ENCODE data around the gene CPSF4.

Gene CPSF4

GRCh38 chr7:99398891-99399445 lies 39.8 kb upstream of the CPSF4 start:
- no peaks in the 10 kb centered on the region for H3K27me3 ChIP-seq (ENCODE audit: control insufficient read depth, insufficient read depth, low read length)
- H3K4me3 ChIP-seq (ENCODE audit: low read length), result no peak overlapping the region
- no peaks in the 10 kb centered on the region for H3K4me1 ChIP-seq (ENCODE audit: control insufficient read depth, insufficient read depth, low read length)
- no peak overlapping the region for H3K9ac ChIP-seq (ENCODE audit: low read length)
- H3K36me3 ChIP-seq (ENCODE audit: control insufficient read depth, insufficient read depth, low read length), result peaks cover 57% of the 10 kb centered on the region
- no peak overlapping the region for H3K27ac ChIP-seq (ENCODE audit: low read depth, low read length)

GRCh38 chr7:99399597-99399996 lies 39.1 kb upstream of the CPSF4 start:
- no peak overlapping the region for H3K9ac ChIP-seq (ENCODE audit: low read length)
- peaks cover 57% of the 10 kb centered on the region for H3K36me3 ChIP-seq (ENCODE audit: control insufficient read depth, insufficient read depth, low read length)
- H3K27ac ChIP-seq (ENCODE audit: low read depth, low read length), result no peak overlapping the region
- peaks cover 3% of the 10 kb centered on the region for H3K4me1 ChIP-seq (ENCODE audit: control insufficient read depth, insufficient read depth, low read length)
- no peaks in the 10 kb centered on the region for H3K27me3 ChIP-seq (ENCODE audit: control insufficient read depth, insufficient read depth, low read length)
- no peak overlapping the region for H3K4me3 ChIP-seq (ENCODE audit: low read length)

GRCh38 chr7:99402854-99403253 lies 35.9 kb upstream of the CPSF4 start:
- Histone ChIP-seq H3K9ac (ENCODE audit: low read length) (no peak overlapping the region), H3K4me3 (ENCODE audit: low read length) (no peak overlapping the region), H3K27ac (ENCODE audit: low read depth, low read length) (no peak overlapping the region), H3K27me3 (ENCODE audit: control insufficient read depth, insufficient read depth, low read length) (no peaks in the 10 kb centered on the region), H3K4me1 (ENCODE audit: control insufficient read depth, insufficient read depth, low read length) (peaks cover 21% of the 10 kb centered on the region), H3K36me3 (ENCODE audit: control insufficient read depth, insufficient read depth, low read length) (peaks cover 43% of the 10 kb centered on the region)

GRCh38 chr7:99403764-99404163 lies 35.0 kb upstream of the CPSF4 start:
- Histone ChIP-seq H3K27me3 (ENCODE audit: control insufficient read depth, insufficient read depth, low read length) (no peaks in the 10 kb centered on the region), H3K36me3 (ENCODE audit: control insufficient read depth, insufficient read depth, low read length) (peaks cover 39% of the 10 kb centered on the region), H3K4me1 (ENCODE audit: control insufficient read depth, insufficient read depth, low read length) (peaks cover 21% of the 10 kb centered on the region), H3K9ac (ENCODE audit: low read length) (no peak overlapping the region), H3K4me3 (ENCODE audit: low read length) (no peak overlapping the region), H3K27ac (ENCODE audit: low read depth, low read length) (no peak overlapping the region)

GRCh38 chr7:99404235-99404976 lies 34.3 kb upstream of the CPSF4 start:
- Histone ChIP-seq H3K4me3 (ENCODE audit: low read length) (no peak overlapping the region), H3K27me3 (ENCODE audit: control insufficient read depth, insufficient read depth, low read length) (no peaks in the 10 kb centered on the region), H3K4me1 (ENCODE audit: control insufficient read depth, insufficient read depth, low read length) (peaks cover 21% of the 10 kb centered on the region), H3K9ac (ENCODE audit: low read length) (no peak overlapping the region), H3K36me3 (ENCODE audit: control insufficient read depth, insufficient read depth, low read length) (peaks cover 36% of the 10 kb centered on the region), H3K27ac (ENCODE audit: low read depth, low read length) (no peak overlapping the region)

GRCh38 chr7:99404977-99405320 lies 33.8 kb upstream of the CPSF4 start:
- Histone ChIP-seq H3K4me3 (ENCODE audit: low read length) (no peak overlapping the region), H3K4me1 (ENCODE audit: control insufficient read depth, insufficient read depth, low read length) (peaks cover 24% of the 10 kb centered on the region), H3K27ac (ENCODE audit: low read depth, low read length) (no peak overlapping the region), H3K9ac (ENCODE audit: low read length) (no peak overlapping the region), H3K27me3 (ENCODE audit: control insufficient read depth, insufficient read depth, low read length) (no peaks in the 10 kb centered on the region), H3K36me3 (ENCODE audit: control insufficient read depth, insufficient read depth, low read length) (peaks cover 30% of the 10 kb centered on the region)

- Histone ChIP-seq H3K27me3 (ENCODE audit: control insufficient read depth, insufficient read depth, low read length) (no peaks in the 10 kb centered on the region), H3K9ac (ENCODE audit: low read length) (no peak overlapping the region), H3K4me3 (ENCODE audit: low read length) (no peak overlapping the region), H3K4me1 (ENCODE audit: control insufficient read depth, insufficient read depth, low read length) (peaks cover 24% of the 10 kb centered on the region), H3K27ac (ENCODE audit: low read depth, low read length) (no peak overlapping the region), H3K36me3 (ENCODE audit: control insufficient read depth, insufficient read depth, low read length) (peaks cover 30% of the 10 kb centered on the region)
Observed at GRCh38 chr7:99406557-99406956, 32.2 kb upstream of the CPSF4 start.

GRCh38 chr7:99407872-99408378 lies 30.8 kb upstream of the CPSF4 start:
- no peaks in the 10 kb centered on the region for H3K27me3 ChIP-seq (ENCODE audit: control insufficient read depth, insufficient read depth, low read length)
- H3K4me3 ChIP-seq (ENCODE audit: low read length), result peak overlapping the region; percentile 97
- H3K4me1 ChIP-seq (ENCODE audit: control insufficient read depth, insufficient read depth, low read length), result peaks cover 24% of the 10 kb centered on the region
- H3K9ac ChIP-seq (ENCODE audit: low read length), result peak overlapping the region; percentile 97
- H3K36me3 ChIP-seq (ENCODE audit: control insufficient read depth, insufficient read depth, low read length), result peaks cover 25% of the 10 kb centered on the region
- H3K27ac ChIP-seq (ENCODE audit: low read depth, low read length), result peak overlapping the region; percentile 100

- Histone ChIP-seq H3K4me3 (ENCODE audit: low read length) (peak within 1 kb of the TSS; percentile 97), H3K9ac (ENCODE audit: low read length) (peak within 1 kb of the TSS; percentile 97), H3K27me3 (ENCODE audit: control insufficient read depth, insufficient read depth, low read length) (no peaks in the 10 kb centered on the region), H3K27ac (ENCODE audit: low read depth, low read length) (peak within 1 kb of the TSS; percentile 100), H3K36me3 (ENCODE audit: control insufficient read depth, insufficient read depth, low read length) (peaks cover 25% of the 10 kb centered on the region), H3K4me1 (ENCODE audit: control insufficient read depth, insufficient read depth, low read length) (peaks cover 24% of the 10 kb centered on the region)
Observed at GRCh38 chr7:99408379-99409191, 30.2 kb upstream of the CPSF4 start, which contains the start of the genes BUD31 and PDAP1. Gene BUD31, plus strand, starts transcription at chr7:99408969. Its CDS starts 2,124 bp downstream, at chr7:99411093. Gene PDAP1, minus strand, starts transcription at chr7:99408597. Its CDS starts 49 bp downstream, at chr7:99408548.

- Histone ChIP-seq H3K4me1 (ENCODE audit: control insufficient read depth, insufficient read depth, low read length) (peaks cover 24% of the 10 kb centered on the region), H3K4me3 (ENCODE audit: low read length) (peak overlapping the region; percentile 97), H3K27ac (ENCODE audit: low read depth, low read length) (peak overlapping the region; percentile 100), H3K36me3 (ENCODE audit: control insufficient read depth, insufficient read depth, low read length) (peaks cover 20% of the 10 kb centered on the region), H3K9ac (ENCODE audit: low read length) (peak overlapping the region; percentile 89), H3K27me3 (ENCODE audit: control insufficient read depth, insufficient read depth, low read length) (no peaks in the 10 kb centered on the region)
Observed at GRCh38 chr7:99409192-99409572, 29.6 kb upstream of the CPSF4 start.

- peak overlapping the region; percentile 100 for H3K27ac ChIP-seq (ENCODE audit: low read depth, low read length)
- peaks cover 17% of the 10 kb centered on the region for H3K36me3 ChIP-seq (ENCODE audit: control insufficient read depth, insufficient read depth, low read length)
- peak overlapping the region; percentile 97 for H3K4me3 ChIP-seq (ENCODE audit: low read length)
- no peak overlapping the region for H3K9ac ChIP-seq (ENCODE audit: low read length)
- no peaks in the 10 kb centered on the region for H3K27me3 ChIP-seq (ENCODE audit: control insufficient read depth, insufficient read depth, low read length)
- peaks cover 19% of the 10 kb centered on the region for H3K4me1 ChIP-seq (ENCODE audit: control insufficient read depth, insufficient read depth, low read length)
Observed at GRCh38 chr7:99409806-99410205, 28.9 kb upstream of the CPSF4 start.

- H3K4me3 ChIP-seq (ENCODE audit: low read length), result no peak overlapping the region
Observed at GRCh38 chr7:99410635-99411034, 28.1 kb upstream of the CPSF4 start.

More at GRCh38 chr7:99410635-99411034, 28.1 kb upstream of the CPSF4 start:
- H3K27ac ChIP-seq (ENCODE audit: low read depth, low read length), result no peak overlapping the region
- H3K27me3 ChIP-seq (ENCODE audit: control insufficient read depth, insufficient read depth, low read length), result no peaks in the 10 kb centered on the region
- H3K36me3 ChIP-seq (ENCODE audit: control insufficient read depth, insufficient read depth, low read length), result peaks cover 16% of the 10 kb centered on the region
- H3K4me1 ChIP-seq (ENCODE audit: control insufficient read depth, insufficient read depth, low read length), result peaks cover 19% of the 10 kb centered on the region
- H3K9ac ChIP-seq (ENCODE audit: low read length), result no peak overlapping the region
